Subcutaneous adipose tissue (tissue), 4 donors: ENCODE measurements around the gene BPTF. TPM values are rescaled to one million over a fixed set of nuclear protein-coding genes. Genes with fewer than 3 reads are reported as not detected.

Experiments
- total RNA-seq, 4 donors: library from RNA; depleted of rRNA; stranded (reverse); fragments of >200 nt; gene quantifications; one replicate each; pipeline ENCODE4 v1.1.0, GENCODE V29; 2016
- TF ChIP-seq, protein P1 (sequence below): fragments of 450-650 bp; IDR thresholded peaks from one replicate; pipeline ENCODE4 v1.5.1; 2016; ENCODE audit warnings: low read depth, mild to moderate bottlenecking, control low read depth, antibody characterized with exemption, moderate library complexity

Gene BPTF
- total RNA-seq, 4 donors from 2014 or later = 64.4 to 95.9 (median 77.5) TPM

DNA sequence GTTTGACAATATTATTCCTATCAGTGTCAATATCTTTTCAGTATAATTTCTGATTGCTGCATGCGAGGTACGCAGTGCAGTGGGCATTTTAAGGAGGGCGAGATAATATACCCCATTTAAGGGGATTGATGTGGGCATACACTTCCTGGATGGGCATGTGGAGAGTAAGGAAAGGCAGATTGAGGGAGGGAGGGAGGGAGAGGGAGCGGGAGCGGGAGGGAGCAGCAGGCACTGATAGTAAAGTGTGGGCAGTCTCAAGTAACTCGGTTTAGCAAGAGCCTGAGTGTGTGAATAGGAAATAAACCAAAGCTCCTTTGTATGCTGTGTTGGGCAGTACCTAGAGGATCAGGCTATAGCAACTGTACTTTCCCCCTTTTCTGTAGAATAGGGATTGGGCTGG is 5.1 kb downstream of the BPTF start:
- TF ChIP-seq, protein P1, sequence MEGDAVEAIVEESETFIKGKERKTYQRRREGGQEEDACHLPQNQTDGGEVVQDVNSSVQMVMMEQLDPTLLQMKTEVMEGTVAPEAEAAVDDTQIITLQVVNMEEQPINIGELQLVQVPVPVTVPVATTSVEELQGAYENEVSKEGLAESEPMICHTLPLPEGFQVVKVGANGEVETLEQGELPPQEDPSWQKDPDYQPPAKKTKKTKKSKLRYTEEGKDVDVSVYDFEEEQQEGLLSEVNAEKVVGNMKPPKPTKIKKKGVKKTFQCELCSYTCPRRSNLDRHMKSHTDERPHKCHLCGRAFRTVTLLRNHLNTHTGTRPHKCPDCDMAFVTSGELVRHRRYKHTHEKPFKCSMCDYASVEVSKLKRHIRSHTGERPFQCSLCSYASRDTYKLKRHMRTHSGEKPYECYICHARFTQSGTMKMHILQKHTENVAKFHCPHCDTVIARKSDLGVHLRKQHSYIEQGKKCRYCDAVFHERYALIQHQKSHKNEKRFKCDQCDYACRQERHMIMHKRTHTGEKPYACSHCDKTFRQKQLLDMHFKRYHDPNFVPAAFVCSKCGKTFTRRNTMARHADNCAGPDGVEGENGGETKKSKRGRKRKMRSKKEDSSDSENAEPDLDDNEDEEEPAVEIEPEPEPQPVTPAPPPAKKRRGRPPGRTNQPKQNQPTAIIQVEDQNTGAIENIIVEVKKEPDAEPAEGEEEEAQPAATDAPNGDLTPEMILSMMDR = no peak

DNA sequence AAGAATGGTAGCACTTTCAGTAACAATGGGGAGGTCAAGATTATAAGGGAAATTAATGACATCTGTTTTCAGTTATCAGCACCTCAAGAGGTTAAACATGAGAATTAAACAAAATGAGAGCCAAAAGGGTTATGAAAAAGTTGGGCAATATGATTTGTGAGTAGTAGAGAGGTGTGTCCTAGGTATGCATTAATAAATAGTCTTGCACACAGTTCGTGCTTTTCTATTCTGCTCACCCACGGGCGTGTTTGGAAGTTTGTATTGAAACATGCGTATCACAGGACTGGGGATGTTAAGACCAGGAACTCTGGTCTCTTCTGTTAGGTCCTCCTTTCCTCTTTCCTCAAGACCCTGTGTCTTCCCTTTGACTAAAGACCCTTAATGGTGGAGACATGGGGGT is 6.0 kb downstream of the BPTF start:
- TF ChIP-seq, protein P1 = no peak

DNA sequence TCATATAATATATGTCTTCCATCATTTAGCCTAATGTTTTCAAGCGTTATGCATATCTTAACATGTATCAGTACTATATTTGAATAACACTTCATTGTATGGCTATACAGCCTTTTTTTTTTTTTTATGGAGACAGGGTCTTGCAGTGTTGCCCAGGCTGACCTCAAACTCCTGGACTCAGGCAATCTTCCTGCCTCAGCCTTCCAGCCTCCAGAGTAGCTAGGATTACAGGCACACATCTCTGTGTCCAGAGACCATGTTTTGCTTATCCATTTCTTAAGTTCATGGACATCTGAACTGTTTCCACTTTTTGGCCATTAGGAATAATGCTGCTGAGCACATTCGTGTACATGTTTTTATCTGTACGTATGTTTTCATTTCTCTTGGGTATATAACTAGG is 7.8 kb downstream of the BPTF start:
- TF ChIP-seq, protein P1 = no peak

DNA sequence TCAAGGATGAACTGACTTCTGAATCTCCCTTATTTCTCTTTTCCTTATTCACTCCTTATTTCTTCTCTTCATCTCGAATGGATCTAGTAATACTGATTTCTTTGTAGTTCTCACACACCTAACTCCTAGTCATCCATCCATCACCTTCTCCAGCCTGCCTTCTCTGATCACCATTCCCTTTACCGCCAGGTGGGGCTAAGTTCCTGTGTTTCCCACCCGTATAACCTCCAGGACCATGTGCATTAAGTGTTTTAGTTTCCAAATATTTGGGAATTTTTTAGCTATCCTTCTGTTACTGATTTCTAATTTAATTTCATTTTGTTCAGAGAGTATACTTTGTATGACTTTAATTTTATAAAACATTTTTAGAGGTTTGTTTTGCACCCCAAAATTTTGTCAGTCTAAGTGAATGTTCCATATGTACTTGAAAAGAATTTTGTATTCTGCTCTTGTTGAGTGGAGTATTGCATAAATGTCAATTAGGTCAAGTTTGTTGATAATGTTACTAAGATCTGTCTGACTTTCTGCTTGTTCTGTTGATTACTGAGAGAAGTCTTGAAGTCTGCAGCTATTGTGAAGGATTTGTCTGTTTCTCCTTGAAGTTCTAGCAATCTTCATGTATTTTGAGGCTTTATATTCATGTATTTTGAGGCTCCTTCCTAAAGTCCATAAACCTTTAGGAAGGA is 8.8 kb downstream of the BPTF start:
- TF ChIP-seq, protein P1 = no peak

DNA sequence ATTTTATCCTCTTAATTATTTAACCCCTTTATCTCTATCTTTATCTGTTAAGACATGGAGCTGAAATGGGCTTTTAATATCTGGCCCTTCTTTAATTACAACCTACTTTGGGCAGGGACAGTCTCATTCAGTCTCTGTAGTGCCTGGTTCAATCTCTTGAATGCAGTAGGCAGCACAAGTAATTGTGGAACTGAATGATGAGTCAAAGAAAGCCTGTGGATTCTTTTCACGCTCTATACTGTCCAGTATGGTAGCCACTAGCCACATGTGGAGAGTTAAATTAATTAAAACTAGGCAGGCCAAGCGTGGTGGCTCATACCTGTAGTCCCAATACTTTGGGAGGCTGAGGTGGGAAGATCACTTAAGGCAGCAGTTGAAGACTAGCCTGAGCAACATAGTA is 9.3 kb downstream of the BPTF start:
- TF ChIP-seq, protein P1 = no peak

DNA sequence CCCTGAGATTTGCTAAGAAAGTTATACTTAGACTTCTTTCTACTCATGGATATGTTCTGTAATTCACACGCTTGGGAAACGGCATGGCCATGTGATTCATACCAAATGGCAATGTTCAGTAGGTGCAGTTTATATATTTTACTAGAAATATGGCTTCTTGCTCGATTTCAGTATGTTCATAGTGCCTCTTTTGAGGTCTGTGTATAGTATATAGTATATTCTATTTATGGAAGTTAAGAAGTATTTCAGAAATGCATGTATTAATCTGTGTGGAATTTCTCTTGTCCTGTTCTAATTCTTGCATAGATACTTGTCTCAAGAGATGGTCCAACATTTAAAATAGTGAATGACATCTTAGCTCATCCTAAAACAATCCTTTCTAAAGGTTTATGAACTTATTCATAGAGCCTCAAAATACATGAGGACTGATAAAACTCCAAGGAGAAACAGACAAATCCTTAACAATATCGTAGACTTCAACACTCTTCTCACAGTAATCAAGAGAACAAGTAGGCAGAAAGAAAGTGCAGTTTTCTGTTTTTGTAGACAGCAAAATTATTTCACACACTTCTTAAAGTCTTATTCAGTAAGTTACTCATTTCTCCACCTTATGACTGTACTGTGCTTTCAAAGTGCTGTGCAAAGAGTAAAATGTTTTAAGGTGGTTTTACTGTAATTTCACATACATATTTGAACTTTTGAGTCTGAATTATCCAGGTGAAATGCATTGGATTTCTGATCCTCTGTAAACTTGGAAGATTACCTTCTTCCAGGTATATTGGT is 11.1 kb downstream of the BPTF start:
- TF ChIP-seq, protein P1 = no peak

DNA sequence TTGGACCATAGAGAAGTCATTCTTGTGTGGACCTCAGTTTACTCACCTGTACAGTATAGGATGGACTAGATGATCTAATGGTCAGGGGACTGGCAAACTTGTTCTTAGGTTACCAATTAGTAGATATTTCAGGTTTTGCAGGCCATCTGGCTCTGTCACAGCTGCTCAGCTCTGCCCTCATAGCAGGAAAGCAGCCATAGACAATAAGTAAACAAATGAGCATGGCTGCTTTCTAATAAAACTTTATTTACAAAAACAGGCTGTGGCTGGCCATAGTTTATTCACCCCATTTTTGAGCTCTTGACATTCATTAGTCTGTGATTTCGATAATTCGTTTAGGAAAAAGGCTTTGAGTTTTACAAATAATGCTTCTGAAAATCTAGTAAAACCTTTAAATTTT is 12.7 kb downstream of the BPTF start:
- TF ChIP-seq, protein P1 = no peak
